GM15510 (cell line): Measurements from ENCODE around the gene SMTN.

Source experiments
- POLR2A ChIP-seq: IDR thresholded peaks from 3 replicates; pipeline ENCODE4 v1.6.1; 2011; ENCODE audit warnings: borderline replicate concordance; ENCODE audit not compliant: insufficient read length; ENCODE audit errors: extremely low read depth

SMTN gene

GRCh38 chr22:31086703-31087330, 5.7 kb downstream of the SMTN start:
- no peak for TF ChIP-seq POLR2A

GRCh38 chr22:31087744-31088215, 6.7 kb downstream of the SMTN start:
- no peak for TF ChIP-seq POLR2A

GRCh38 chr22:31088233-31088986, 7.3 kb downstream of the SMTN start:
- TF ChIP-seq POLR2A, result no peak

GRCh38 chr22:31089160-31090100, 8.3 kb downstream of the SMTN start:
- TF ChIP-seq POLR2A, result no peak

GRCh38 chr22:31090217-31091085, 9.3 kb downstream of the SMTN start:
- TF ChIP-seq POLR2A, result no peak

GRCh38 chr22:31091106-31091975, 10.2 kb downstream of the SMTN start:
- no peak for TF ChIP-seq POLR2A

- no peak for TF ChIP-seq POLR2A
These were observed 11.0 kb downstream of the SMTN start for GRCh38 chr22:31092161-31092560.

GRCh38 chr22:31093086-31093850, 12.2 kb downstream of the SMTN start:
- TF ChIP-seq POLR2A, result no peak

- TF ChIP-seq POLR2A, result no peak
These were observed 13.0 kb downstream of the SMTN start for GRCh38 chr22:31094021-31094551.

- TF ChIP-seq POLR2A, result no peak
These were observed 13.6 kb downstream of the SMTN start for GRCh38 chr22:31094741-31095140.

- no peak for TF ChIP-seq POLR2A
These were observed 14.6 kb downstream of the SMTN start for GRCh38 chr22:31095637-31096249.
